GM18520 (cell line): ENCODE measurements around the gene OLA1.

ENCODE experiments used
- ATAC-seq: cut with Tn5 transposase; IDR thresholded peaks from one replicate; pipeline ENCODE4 v1.9.1; 2021; ENCODE audit not compliant: unreplicated experiment

Gene OLA1

DNA sequence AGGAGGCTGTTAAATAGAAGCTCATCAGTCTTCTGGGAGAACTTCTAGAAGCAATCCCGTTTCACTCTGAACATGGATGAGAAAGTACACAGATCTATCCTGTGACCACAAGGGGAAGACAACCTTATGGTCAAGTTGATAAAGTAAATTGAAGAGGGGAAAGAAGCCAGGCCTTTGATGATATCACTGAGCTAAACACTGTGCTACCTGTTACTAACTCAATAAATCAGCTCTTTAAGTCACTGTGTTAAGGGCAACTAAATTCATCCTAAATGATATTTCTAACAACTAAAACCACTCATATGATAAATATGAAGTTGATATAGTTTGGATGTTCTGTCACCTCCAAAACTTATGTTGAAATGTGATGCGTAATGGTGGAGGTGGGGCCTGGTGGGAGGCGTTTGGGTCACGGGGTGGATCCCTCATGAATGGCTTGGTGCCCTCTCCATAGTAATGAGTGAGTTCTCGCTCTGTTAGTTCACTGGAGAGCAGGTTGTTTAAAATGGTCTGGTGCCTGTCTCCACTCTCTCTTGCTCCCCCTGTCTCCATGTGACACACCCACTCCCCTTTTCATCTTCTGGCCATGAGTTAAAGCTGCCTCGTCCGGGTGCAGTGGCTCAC, 23.6 kb downstream of the OLA1 start:
- ATAC-seq, result no peak

DNA sequence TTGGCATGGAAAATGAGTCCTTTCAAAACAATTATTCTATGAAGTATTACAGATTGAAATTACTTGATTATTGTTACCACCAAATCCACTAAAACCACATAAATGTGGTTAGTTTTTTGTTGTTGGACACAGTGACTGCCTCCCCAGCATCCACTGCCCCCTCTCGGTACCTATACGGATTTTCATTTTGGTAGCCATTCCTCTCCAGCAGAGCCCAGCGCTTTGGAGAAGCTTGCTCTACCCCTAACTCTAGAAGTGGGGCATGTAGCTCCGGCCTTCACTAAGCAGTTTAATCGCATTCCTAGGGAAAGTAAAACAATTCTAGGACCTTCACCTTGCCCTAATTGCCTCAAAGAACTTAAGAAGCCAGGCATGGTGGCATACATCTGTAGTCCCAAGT, 24.2 kb downstream of the OLA1 start:
- ATAC-seq, result no peak

DNA sequence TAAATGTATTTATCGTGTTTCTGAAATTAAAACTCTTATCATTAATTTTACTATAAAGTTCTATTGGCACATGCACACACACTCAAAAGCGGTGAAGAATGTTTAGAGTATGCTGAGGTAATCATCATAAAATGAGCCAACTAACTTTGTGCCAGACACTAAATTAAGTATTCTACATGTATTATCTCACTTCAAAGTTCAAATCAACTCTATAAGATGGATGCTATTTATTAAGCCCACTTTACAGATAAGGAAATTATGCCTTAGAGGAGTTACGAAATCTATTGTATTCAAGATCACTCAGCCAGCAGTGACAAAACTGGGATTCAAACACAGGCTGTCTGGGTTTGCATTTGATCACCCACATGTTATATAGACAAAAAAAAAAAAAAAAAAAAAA, 24.9 kb downstream of the OLA1 start:
- no peak for ATAC-seq

DNA sequence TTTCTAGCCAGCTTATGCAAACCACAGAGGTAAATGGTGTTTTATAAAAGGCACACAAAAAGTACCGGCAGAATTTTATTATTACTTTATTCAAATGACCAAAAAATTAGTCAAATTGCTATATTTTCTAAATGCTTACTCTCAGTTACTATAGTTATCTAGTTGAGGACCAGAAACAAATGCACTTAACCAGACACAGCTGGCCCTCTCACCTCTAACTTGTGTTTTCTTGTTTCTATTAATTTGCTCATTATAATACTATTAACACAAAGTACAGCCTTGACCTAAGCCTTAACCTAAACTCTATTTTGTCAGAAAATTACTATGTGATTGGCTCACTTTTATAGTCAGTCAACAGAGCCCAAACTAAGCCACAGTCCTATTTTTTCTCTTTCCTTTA, 26.2 kb downstream of the OLA1 start:
- no peak for ATAC-seq

DNA sequence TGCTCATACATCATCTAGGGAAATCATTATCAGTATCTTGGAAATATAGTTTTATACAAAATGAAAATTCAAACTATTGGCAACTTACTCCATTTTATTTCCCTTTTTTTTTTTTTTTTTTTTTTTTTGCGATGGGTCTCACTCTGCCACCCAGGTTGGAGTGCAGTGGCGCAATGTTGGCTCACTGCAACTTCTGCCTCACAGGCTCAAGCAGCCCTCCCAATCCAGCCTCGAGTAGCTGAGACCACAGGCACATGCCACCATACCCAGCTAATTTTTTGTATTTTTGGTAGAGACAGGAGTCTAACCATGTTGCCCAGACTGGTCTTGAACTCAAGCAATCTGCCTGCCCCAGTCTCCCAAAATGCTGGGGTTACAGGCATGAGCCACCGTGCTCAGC, 29.0 kb downstream of the OLA1 start:
- ATAC-seq, result no peak

DNA sequence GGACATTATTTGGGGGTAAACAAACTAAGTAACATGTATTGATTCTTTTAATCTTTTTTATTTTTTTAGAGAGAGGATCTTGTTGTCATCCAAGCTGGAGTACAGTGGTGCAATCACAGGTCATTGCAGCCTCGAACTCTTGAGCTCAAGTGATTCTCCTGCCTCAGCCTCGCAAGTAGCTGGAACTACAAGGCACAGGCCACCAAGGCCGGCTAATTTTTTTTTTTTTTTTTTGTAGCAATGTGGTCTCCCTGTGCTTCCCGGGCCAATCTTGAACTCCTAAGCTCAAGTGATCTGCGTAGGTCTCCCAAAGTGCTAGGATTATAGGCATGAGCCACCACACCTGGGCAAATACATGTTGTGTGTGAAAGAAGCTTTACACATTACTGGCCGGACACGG, 29.6 kb downstream of the OLA1 start:
- ATAC-seq, result no peak

DNA sequence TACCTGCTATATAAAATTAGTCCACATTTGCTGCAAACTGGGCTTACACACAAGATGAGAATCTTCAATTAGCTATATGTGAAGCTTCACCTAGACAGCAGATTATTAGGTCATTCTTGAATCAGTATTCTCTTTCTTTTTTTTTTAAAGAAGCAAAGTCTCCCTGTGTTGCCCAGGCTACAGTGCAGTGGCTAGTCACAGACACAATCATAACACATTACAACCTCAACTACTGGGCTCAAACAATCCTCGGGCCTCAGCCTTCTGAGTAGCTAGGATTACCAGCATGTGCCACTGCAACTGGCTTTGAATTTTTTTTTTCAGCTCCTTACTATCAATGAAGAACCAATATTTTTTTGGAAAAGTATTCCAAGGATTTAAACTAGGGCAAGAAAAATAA, 30.5 kb downstream of the OLA1 start:
- ATAC-seq, result no peak

DNA sequence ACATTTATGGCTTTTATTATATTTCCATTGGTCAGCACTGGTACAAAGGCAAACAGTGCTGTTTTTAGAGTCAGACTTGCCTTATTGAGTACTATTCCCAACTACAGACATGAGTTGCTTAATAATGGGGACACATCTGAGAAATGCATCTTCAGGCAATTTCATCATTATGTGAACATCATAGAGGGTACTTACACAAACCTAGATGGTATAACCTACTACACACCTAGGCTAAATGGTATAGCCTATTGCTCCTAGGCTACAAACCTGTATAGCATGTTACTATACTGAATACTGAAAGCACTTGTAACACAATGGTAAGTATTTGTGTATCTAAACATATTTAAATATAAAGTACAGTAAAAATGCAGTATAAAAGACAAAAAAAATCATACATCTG, 36.4 kb downstream of the OLA1 start:
- ATAC-seq, result no peak

DNA sequence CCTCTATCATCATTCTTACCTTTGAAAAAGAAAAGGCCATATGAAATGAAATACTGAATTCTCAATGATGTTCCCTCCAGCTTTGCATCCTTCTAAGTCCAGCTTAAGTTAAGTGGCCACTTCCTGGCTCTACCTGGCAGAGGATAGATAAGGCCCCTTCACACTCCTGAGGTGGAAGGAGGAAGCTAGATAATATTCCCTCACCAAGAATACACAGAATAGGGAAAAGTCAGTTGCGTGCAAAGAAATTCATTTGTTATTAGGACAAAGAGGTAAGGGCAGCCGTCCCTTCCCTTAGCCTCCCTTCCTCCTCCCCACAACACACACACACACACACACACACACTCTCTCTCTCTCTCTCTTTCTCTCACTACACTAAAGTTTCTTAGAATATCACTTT, 37.5 kb downstream of the OLA1 start:
- no peak for ATAC-seq

DNA sequence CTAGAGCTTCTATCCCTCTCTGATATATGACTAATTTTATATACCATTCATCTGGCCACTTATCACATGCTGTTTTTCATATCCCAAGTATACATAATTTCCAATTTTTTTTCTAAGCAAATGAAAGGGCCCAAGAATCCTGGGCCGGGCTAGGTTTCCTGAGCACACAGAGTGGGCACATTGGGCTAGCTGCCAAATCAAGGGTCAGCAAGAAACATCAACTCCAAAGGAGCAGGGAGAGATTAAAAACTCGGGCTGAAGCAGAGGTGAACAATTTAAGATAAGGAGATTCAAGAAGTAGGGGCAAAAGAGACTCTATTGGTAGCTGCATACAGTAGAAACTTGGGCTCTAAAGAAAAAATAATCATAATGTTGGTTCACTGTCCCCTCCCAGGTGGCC, 39.0 kb downstream of the OLA1 start:
- ATAC-seq, result no peak

DNA sequence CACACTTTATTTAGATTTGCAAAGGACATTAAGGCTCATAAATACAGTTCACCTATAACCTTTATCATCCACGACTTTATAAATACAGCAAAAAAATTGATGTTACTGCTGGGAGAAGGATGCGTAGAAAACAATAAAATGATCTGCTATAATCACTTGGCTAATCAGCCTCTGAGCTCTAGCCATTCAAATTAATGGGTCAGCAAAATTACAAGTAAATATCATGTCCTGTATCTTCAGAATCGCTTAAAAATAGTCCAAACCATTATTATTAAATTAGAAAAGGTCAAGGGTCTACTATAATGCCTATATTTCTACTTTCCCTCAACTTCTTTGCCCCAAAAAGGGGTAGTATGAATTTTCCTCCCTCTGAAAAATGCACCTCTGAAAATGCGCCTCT, 40.3 kb downstream of the OLA1 start:
- no peak for ATAC-seq

DNA sequence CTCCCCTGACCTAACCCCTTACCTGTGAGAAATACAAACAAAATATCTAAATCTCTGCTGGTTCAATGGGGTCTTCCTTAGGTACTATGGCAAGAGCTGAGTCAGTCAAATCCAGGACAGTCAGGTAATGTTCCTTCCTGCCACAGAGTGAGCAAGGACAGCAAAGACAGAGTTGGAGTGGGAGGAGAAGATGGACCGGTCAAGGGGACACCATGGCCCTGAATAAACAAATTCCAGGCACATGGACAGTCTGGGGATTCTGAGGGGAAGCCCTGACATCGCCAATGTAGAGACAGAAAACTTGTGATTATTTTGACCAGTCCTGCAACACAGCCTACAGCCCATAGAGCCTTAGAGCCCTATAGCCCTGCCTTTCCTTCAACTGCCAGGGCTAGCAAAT, 42.8 kb downstream of the OLA1 start:
- ATAC-seq, result no peak

DNA sequence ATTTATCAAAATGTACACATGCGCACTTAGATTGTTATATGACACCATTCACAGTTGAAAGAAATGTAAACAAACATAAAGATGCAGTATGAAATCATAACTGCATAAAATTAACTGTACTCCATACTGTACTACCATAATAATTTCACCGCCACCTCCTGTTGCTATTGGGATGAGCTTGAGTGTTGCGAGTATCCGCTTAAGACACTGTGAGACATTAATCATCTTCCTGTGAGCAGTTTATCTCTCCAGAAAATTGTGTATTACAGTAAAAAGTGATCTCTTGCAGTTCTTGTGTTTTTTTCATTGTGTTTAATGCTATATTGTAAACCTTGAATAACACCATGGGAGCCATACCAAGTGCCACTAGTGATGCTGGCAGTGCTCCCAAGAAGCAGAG, 46.1 kb downstream of the OLA1 start:
- no peak for ATAC-seq

DNA sequence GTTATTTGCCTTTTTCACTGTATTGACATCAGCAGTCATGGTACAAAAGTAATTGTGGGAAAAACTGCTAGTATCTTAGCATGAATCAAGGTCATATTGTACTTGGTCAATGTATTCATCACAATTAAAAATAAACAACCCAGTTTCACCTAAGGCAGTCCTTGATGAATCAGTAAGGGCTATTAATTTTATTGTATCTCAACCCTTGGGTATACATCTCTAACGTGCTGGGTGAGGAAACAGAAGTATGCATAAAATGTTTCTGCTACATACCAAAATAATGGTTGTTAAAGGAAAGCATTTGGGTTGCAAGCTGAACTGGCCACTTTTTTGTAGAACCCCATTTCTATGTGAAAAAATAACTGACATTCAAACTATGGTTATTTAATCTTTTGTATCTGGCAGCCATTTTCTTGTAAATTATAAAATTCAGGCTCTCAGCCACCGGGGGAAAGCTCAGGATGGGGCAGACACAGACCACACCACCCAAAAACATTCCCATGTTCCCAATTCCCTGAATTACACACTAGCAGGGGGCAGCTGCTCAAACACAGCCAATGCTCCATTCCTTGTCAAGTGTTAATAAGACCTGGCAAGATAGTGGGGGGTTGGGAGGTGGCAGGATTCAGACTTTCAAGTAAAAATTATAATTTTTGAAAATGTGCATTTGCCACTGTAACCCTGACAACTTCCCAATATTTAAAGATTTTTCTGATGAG, 49.3 kb downstream of the OLA1 start:
- ATAC-seq, result no peak

DNA sequence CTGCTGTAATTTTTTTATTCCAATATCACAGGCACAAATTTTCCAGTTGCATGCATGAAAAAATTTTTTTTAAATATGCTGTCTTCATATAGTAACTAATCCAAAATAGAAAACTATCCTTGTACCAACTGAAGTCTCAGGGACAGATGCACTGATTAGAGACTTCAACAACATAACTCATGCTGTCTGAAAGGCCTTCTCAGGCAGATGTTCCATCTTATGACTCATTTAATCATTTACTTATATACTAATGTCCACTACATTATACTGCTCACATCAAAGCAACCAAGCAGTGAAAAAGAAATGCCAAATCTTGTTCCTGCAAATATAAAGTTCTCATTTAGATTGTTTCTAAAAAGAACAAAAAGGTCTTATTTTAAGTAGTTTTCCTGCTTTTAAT, 53.1 kb downstream of the OLA1 start:
- ATAC-seq, result no peak

DNA sequence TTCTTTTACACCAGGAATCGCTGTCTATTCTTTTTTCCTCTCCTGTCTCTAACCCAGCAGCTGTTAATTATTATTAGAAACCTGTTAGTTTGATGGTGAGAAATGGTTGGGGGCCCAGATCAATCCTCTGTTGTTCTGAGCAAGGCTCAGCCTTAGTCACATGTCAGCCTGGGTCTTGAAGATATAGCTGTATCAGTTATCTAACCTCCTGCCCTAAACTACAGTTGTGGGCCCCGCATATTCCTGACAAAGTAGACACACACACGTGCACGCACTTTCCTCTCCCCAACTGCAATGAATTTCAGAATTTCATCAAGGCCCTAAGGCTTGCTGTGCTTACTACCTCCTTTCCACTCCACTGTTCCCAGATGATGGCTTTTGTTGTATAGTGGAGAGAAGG, 54.6 kb downstream of the OLA1 start:
- ATAC-seq, result no peak

DNA sequence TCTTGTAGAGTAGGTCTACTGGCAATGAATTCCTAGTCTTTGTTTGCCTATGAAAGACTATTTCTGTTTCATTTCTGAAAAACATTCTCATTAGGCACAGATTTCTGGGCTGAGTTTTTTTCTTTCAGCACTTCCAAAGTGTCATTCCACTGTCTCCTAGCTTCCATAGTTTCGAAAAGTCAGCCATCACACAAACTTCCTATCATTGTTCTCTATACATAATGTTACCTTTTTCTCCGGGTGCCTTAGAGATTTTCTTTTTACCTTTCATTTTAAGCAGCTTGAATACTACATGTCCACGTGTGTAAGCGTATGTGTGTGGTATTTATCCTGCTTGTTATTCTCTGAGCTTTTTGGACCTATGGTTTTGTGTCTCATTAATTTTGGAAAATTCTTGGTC, 55.7 kb downstream of the OLA1 start:
- ATAC-seq, result no peak

DNA sequence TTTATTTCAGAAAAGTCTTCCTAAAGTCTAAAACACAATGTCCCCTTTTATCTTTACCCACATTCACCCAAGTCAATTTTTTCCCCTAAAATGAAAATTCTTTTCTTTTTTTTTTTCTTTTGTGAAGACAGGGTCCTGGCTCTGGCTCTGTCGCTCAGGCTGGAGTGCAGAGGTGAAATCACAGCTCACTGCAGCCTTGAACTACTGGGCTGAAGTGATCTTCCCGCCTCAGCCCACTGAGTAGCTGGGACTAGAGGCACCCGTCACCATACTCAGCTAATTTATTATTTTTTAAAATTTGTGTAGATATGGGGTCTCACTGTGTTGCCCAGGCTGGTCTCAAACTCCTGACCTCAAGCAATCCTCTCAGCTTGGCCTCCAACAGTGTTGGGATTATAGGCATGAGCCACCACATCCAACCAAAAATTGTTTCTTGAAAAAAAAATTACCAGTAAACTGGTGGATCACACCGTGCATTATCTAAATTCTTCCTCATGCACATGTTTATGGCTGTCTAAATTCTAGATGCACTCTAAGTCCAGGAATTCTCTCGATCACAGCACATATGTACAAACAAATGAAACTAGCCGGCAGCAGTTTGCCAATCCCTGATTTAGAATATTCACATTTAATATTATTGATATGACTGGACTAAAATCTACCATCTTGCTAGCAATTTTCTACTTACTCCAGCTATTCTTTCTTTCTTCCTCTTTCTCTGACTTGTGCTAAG, 56.8 kb downstream of the OLA1 start:
- ATAC-seq, result no peak

DNA sequence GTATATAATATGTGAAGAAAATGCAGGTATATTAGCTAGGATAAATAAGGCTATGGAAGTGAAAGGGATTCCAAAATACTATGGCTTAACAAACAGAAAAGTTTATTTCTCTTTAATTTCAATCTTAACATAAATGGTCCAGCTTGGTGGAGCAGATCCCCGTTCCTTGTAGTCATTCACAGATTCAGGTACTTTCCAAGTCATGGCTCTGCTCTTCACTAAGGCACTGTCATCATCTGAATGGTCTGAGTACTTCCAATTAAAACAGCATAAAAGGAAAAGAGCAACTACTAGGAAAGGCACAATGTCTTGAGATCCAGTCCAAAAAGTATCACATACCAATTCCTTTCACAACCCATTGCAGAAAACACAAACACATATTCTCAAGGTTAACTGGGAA, 63.4 kb downstream of the OLA1 start:
- no peak for ATAC-seq

DNA sequence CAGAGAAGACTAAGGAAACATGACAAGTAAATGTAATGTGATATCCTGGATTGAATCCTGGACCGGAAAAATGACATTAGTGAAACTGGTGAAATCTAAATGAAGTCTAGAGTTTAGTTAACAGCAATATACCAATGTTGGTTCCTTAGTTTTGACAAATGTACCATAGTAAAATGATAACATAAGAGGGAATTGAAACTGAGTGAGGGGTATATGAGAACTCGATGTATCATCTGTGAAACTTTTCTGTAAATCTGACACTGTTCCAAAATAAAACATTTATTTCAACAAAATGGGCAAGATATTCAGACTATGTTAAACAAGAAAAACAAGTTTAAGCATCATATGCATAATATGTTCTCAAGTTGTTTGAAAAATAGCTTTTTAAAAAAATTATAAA, 63.8 kb downstream of the OLA1 start:
- no peak for ATAC-seq

DNA sequence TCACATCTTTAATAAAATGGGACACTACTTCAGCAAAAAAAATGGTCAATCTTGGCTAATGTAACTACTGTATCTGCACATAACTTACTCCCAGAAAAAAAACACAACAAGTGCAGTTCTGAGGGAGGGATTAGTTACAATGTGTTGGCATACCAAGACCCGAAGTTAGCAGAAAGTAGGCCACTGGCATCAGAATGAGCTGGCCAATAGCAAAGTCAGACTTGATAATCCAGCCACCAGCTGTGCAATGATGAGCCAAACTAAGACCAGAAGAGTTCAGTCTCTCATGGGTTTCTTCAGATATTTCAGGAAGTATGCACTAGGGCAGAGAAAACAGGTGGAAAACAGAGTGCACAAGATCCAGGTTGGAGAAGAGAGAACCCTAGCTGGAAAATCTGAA, 65.3 kb downstream of the OLA1 start:
- no peak for ATAC-seq

DNA sequence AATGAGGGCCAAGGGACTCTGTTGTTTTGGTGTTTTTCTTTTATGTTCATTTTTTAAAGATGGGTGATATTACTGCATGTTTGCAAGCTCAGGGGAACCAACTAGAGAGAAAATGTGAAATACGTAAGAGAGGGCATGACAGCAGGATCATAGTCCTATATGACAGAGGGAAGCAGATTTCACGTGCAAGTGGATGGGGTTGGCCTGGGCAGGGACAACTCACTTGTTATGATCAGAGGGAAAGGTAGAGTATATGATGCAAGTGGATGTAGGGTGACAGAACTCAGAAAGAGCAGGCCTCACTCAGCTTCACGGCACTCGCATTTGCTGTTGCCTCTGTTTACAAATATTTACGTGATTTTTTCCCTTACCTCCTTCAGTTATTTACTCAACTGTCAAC, 67.0 kb downstream of the OLA1 start:
- no peak for ATAC-seq
